ENCODE data around the gene FOXO4.

DNA sequence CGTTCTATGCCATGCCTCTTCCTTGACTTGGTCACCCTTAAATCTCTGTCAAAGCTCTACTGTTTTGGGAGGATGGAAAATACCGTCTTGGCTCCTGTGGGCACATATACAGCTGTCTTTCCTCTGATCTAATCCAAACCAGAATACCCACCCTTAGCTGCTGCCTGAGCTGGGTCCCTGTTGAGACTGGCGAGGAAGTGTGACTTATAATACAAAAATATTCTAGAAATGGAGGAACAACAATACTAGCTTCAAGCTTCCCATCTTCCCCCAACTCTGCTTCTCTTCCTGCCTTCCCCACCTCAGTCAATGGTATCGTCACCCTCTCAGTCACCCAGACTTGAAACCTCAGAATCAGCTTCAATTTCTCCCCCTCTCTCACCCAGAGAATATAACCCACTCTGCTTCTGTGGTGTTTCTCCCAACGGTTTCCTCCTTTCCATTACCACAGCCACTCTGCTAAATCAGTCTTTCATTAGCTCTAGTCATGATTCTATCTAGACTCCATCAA, 16.3 kb downstream of the FOXO4 start:
- no peak for TF ChIP-seq EZH2 (IDR thresholded peaks at IDR 0.05; ENCODE audit: low read depth)
- TF ChIP-seq, protein P1, sequence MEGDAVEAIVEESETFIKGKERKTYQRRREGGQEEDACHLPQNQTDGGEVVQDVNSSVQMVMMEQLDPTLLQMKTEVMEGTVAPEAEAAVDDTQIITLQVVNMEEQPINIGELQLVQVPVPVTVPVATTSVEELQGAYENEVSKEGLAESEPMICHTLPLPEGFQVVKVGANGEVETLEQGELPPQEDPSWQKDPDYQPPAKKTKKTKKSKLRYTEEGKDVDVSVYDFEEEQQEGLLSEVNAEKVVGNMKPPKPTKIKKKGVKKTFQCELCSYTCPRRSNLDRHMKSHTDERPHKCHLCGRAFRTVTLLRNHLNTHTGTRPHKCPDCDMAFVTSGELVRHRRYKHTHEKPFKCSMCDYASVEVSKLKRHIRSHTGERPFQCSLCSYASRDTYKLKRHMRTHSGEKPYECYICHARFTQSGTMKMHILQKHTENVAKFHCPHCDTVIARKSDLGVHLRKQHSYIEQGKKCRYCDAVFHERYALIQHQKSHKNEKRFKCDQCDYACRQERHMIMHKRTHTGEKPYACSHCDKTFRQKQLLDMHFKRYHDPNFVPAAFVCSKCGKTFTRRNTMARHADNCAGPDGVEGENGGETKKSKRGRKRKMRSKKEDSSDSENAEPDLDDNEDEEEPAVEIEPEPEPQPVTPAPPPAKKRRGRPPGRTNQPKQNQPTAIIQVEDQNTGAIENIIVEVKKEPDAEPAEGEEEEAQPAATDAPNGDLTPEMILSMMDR (conservative IDR thresholded peaks at IDR 0.05), result no peak

All from PC-9 (cell line).